Cerebellar cortex (tissue), 1 donor: ENCODE data around the gene PIP4K2A.
A peak's percentile ranks its signal among the peaks of the same experiment; 100 is the strongest.
"Not testable (repeated sequence)": the region's sequence is repeated elsewhere in the genome, so short reads cannot be mapped to it uniquely, and the experiment has no call there.

Experiments
- DNase-seq: peaks from one replicate; pipeline ENCODE4 v3.0.0-alpha.2; 2015; ENCODE audit warnings: low spot score

The PIP4K2A gene

GRCh38 chr10:22554461-22555182 lies 159.8 kb downstream of the PIP4K2A start:
- peak; percentile 47 for DNase-seq

DNA sequence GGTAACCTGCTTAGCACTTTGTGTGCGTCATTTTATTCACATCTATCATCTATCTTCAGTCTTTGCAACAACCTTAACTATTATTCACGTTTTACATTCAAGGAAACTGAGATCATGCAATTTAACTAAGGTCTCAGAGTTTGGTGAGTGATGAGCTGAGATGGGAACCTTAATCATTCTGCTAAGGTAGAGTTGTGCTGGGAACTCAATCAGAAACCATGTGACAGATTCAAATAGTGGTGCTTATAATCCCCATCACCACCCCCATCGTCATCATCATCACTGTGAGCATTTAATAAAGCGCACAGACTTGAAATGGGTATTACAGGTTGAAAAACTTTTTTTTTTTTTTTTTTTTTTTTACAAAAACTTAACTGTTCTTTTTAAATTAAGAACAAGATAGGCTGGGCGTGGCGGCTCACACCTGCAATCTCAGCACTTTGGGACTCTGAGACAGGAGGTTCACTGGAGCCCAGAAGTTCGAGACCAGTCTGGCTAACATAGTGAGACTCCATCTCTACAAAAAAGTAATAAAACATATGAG lies 160.9 kb downstream of the PIP4K2A start:
- DNase-seq: no peak

- DNase-seq: peak; percentile 56
These were observed 161.4 kb downstream of the PIP4K2A start for GRCh38 chr10:22552888-22553378.

- DNase-seq: no peak
These were observed 162.6 kb downstream of the PIP4K2A start for GRCh38 chr10:22551681-22552365.

GRCh38 chr10:22550732-22551131 lies 163.6 kb downstream of the PIP4K2A start:
- DNase-seq: peak; percentile 46

DNA sequence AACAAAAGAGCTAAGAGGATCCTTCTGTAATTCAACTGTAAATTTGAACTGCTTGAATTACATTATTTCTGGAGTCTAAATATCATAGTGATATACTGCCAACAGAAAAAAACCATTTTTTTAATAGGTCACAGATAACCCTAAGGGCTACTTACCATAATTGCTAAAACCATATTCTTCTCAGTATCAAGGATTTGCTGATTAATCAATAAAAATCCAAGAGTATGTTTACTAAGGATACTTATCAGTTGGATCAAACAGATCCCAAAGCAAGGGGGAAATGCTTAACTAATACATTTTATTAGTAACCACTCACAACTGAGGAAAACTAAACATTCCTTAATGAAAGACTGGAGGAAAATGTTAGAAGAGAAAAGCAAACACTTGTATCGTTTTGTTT lies 166.0 kb downstream of the PIP4K2A start:
- no peak for DNase-seq

DNA sequence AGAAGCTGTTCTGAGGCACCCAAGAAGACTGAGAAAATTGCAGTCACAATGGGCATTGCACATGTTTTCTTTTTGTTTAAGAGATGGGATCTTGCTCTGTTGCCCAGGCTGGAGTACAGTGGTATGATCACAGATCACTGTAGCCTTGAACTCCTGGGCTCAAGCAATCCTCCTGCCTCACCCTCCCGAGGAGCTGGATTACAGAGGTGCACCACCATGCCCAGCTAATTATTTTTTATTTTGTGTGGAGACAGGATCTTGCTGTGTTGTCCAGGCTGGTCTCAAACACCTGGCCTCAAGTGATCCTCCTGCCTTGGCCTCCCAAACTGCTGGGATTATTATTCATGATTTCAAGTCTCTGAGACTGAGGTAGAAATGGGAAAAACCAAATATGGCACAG lies 168.7 kb downstream of the PIP4K2A start:
- DNase-seq: no peak

GRCh38 chr10:22544325-22545068 lies 169.9 kb downstream of the PIP4K2A start:
- no peak for DNase-seq

DNA sequence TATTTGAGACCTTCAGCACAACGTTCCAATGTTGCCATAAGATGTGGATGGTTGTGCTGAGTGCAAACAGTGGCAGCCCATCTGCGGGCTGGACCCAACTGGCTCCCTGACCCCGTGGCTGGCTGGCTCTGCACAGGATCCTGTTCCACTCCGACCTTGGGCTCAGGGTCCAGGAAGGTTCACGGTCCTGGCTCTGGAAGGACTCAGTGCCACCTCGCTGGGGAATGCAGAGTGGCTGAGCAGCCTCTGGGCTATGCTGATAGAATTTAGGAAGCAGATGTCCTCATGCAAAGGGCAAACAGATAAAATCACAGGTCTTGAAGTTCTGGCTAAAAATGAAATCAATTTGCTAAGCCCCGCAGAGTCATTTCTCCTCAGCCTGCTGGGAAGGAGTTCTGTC lies 171.6 kb downstream of the PIP4K2A start:
- no peak for DNase-seq

- DNase-seq: no peak
These were observed 172.5 kb downstream of the PIP4K2A start for GRCh38 chr10:22541900-22542299.

DNA sequence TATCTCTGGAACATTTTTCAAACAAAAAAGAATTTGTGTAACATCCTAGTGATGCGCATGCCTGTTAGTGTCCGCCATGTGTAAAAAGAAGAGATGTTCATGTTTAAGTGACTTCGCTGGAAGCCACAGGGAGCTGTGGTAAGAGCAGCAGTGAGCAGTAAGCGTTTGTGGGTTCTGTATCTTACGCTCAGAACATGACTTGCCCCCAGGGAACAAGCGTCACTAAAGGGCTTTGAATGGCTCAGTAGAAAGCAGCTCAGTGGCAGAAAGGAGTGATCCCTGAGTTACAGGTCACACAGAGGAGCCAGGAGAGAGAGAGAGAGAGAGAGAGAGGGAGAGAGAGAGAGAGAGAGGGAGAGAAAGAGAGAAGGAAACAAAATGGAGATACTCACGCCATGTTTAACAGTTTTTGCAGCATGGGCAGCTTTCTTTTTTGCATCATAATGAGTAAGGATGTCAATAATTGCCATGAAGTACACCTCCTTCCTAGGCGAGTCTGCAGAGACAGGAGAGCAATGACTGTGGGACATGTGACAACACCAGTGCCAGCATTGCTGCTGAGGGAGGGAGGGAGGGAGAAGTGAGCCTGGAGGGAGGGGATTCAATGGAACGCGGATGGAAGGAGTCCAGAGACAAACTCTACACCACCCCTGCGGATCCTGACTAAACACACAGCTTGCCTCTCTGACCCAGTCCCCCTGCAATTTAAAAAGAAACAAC lies 174.6 kb downstream of the PIP4K2A start:
- DNase-seq: no peak

- DNase-seq: no peak
These were observed 176.6 kb downstream of the PIP4K2A start for GRCh38 chr10:22537810-22538209.

- no peak for DNase-seq
These were observed 177.8 kb downstream of the PIP4K2A start for GRCh38 chr10:22536620-22537019.

DNA sequence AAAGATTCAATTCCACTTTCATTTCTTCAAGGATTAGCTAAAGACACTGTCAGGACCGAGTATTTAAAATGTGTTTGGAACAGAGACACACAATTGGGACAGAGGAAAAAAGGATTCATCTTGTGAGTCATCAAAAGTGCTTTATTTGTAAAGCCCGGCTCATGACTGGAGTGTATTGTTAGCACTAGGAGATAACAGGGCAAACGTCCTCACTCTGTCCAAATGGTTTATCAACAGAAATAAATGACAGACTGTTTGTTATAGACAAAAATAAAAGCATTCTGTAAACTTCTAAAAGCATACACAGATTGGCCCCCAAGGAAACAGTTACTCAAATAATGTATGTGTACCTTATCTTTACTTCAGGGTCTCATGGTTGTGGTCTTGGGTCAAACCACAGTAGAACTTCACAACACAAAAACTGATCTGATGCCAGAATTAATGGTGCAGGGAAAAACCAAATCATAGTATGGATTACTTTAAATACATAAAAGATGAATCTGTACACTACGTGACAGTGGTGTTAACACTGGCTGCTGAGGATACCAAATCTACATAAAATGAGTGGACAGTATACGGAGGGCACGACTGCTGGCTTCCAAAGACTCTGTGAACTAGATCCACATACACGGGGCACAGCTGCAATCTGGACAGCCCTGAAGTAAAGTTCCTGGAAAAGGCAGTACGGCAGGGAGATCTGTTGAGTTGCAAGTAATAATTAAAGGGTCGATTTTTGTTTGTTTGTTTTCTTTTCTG lies 179.4 kb downstream of the PIP4K2A start:
- no peak for DNase-seq

GRCh38 chr10:22531441-22531840 lies 182.9 kb downstream of the PIP4K2A start:
- no peak for DNase-seq

DNA sequence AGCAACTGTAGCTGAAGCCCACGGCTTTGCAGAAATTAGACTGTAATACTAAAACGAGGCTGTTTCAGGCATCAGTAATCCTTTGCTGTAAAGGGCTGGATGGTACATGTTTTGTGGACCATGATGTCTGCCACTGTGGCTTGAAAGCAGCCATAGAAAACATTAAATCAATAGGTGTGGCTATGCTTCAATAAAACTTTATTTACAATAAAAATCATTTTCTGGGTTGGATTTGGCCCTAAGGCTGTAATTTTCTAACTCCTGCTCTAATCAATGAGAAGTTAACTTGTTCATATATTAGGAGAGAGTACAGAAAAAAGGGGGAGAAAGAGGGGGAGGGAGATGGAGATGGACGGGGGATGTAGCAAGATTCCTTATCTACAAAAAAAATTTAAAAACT lies 183.4 kb downstream of the PIP4K2A start:
- no peak for DNase-seq

DNA sequence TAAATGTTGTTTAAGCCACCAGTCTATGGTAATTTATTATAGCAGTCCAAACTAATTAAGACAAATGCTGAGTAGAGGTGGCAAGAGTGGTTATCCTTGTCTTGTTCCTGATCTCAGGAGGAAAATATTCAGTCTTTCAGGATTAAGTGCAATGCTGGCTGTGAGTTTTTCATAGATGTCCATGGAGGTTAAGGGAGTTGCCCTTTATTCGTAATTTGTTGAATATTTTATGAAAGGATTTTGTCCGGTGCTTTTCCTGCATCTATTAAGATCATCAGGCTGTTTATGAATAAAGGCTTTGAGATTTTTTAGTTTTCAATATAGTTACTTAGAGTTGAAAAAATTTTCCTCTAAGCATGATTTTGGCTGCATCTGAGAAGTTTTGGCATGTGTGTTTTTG lies 186.9 kb downstream of the PIP4K2A start:
- DNase-seq: no peak

GRCh38 chr10:22524333-22524732 lies 190.0 kb downstream of the PIP4K2A start:
- DNase-seq: not testable (repeated sequence)

DNA sequence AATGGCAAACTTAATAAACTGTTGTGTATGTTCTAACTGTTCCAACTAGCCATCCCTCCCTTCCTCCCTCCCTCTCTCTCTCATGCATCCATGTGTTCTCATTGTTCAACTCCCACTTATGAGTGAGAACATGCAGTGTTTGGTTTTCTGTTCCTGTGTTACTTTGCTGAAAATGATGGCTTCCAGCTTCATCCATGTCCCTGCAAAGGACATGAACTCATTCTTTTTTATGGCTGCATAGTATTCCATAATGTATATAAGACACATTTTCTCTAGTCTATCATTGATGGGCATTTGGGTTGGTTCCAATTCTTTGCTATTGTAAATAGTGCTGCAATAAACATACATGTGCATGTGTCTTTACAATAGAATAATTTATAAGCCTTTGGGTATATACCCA lies 193.7 kb downstream of the PIP4K2A start:
- not testable (repeated sequence) for DNase-seq

GRCh38 chr10:22518167-22518724 lies 196.1 kb downstream of the PIP4K2A start:
- no peak for DNase-seq

DNA sequence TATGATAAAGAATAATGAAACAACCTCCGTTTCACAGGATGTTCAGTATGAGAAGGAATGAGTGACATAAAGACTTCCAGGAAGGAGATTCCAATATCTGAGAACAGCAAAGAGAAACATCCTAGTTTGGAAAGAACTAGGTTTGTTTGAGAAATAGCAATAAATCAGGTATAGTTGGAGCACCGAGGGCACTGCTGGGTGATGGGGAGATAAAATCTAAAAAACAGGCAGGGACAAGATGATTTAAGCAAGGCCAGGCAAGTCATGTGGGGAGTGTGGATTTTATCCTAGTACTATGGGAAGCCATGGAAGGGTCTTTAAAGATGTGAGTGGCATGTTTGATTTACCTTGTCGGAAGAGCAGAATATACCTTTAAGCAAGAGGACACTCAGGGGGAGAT lies 199.4 kb downstream of the PIP4K2A start:
- no peak for DNase-seq
